GM21576 (cell line): ENCODE results near the gene MYCBP2.

ENCODE experiments used
- ATAC-seq: cut with Tn5 transposase; IDR thresholded peaks from one replicate; pipeline ENCODE4 v1.9.1; 2021; ENCODE audit warnings: mild to moderate bottlenecking, moderate library complexity; ENCODE audit not compliant: unreplicated experiment

Gene MYCBP2

DNA sequence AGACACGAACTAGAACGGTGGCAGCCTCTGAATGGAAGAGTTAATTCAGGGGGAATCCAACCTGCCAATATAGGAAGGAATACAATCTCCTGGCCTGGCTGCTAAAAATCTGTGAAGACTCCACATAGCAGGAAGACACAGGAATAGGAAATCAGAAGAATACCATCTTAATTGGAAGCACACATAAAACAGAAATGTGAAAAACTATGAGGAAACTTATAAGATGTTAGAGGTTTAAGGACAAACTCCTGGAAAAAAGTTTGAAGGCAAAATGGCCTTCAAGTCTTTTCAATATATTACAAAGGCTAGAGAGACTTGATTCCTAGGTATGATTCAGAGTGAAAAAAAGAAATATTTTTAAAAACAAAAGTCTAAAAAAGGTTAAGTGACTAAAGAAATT lies 221.8 kb downstream of the MYCBP2 start:
- ATAC-seq: no peak

DNA sequence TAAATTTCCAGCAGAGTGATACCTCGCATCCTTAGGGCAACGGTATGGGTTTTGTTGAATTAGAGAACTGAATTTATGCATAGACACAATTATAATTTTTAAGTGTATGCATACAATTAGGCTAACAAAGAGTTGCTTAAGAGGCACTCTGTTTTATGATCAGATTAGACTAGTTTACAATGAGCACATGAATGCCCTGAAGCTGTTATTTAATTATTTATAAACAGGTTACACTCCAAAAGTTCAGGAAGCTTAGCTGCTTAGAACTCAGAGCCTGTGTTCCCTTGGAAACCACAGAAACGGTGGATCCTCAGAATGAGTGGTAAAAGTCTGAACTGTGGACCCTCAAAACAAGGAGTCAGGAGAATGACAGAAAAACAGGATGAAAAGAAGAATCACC lies 227.5 kb downstream of the MYCBP2 start:
- no peak for ATAC-seq

DNA sequence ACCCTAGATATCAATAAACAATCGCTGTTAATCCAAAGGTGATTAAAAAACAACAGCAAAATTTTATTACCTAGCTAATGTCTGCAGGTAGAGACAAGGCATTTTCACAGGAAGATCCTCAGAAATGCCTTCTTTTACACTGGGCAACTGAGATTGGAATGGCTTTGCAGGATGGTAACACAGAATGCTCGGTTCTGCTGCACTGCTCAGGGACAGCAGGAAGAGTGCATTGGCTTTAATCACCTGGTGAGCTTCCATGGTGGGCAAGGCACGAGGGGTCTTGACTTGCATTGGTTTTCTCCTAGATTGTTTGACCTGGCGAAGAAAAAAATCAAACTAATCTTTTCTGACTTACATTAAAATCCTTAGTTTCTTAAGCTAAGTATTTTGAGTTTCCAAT lies 231.6 kb downstream of the MYCBP2 start:
- no peak for ATAC-seq

DNA sequence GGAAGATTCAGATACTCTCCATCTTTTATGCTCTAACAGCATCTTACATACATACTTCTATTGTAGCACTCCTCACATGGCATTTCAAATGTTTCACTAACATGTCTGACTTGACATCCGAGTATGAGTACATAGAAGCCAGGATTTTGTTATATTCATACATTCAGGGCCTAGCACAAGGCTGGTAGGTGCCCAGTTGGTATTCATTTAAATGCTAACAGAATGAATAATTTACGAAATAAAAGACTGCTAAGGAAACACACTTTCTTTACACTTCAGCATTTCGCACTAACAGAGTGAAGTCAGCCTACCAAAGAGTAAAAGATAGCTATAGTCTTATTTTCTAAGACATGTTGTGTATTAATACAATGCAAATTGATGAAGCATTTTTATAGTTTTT lies 232.1 kb downstream of the MYCBP2 start:
- ATAC-seq: no peak

DNA sequence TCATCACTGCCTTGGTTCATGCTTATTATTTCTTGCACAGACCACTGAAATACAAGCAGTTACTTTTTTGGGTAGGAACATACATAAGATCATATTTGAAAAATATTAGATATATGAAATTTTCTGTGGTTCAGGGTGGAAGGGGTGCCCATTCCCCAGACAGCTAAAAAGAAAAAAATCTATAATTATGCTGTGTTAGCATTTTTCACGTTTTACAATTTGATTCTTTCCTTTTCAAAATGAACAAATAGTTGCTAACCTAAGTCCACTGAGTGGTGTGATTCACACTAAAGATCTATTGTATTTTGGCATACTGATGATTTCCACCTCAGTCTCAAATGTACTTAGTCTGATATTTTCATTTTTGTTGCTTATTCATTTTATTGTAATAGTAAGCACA lies 233.2 kb downstream of the MYCBP2 start:
- no peak for ATAC-seq

DNA sequence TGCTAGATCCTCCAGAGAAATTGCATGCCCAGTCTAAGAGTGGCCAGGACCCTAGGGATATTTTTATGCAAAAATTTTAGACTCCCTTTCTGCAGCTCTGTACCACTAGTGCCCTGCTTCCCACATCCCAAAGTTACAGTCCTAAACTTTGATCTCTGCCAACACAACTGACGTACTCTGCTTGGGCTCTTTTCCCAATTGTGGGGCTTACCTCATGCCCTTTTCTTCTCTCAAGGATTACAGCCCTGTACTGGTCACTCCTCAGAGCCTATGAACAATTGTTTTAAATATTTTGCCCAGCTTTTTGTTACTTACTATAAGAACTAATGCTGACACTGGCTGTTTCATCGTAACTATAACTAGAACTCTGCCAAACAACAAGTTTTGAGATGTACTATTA lies 242.1 kb downstream of the MYCBP2 start:
- ATAC-seq: no peak

DNA sequence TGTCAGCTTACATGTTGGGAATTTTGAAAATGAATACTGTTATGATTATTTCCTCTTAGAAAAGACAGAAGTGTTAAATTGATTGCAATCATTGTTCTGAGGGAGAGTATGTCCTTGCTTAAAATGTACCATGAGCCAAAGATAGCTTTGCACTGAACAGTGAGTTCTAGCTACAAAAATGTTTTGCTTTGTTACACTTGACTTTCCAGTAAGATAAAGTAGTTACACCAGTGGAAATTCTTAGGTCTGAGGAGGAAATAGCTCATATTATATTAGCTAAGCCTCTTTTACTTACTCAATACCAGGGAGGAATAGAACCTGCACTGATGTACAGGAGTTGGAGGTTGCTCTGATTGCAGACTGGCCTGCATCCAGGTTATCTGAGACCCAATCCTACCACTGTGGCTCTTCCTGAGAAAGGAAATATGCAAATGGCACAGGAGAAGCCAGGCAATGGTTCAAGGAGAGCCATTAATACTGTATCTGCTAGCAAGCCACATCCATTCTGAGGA lies 246.9 kb downstream of the MYCBP2 start:
- ATAC-seq: no peak

DNA sequence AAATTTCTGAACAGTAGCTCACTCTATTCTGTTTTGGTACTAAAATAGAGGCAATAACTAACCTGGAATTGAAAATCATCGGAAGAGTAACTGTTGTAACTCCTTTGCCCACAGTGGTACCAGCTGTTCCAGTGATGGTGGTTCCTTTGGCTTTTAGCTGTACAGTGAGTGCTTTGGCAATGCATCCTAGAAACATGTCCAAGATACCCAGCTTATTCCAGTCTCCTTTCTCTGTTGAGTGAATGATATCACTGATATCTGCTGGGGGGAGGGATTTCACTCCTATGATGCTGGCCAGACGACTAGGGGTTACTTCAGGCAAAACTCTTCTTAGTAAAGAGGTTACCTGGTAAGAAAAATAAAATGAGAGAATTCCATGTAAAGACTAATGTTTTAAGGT lies 259.4 kb downstream of the MYCBP2 start:
- ATAC-seq: no peak

DNA sequence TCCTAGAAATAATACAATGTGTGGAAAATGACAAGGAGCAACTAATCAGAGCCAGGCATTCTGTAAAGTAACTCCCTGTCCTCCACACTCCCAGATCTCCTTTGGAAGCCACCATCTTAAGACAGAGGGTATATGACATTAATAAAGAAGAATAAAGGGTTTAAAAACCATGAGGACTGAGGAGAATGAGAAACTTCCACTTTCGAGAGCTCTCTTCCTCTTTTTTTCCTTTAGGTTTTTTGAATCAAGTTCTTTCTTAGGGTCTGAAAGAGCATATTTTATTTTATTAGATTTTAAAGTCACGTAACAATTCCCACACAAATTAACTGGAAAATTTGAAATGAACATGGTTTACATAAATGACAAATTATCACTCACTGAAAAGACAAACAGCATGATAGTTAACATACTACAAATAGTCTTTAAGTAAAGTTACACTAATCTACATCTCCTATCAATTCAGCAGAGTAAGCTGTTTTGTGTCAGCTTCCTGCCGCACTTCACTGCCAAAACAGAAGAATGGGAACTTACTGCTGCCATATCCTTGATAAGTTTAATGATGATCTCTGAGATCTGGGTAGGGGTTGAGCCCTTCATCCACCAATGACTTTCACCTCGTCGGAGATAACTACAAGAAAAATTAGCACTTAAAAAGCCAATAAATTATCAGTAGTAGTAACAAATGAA lies 261.3 kb downstream of the MYCBP2 start:
- no peak for ATAC-seq

DNA sequence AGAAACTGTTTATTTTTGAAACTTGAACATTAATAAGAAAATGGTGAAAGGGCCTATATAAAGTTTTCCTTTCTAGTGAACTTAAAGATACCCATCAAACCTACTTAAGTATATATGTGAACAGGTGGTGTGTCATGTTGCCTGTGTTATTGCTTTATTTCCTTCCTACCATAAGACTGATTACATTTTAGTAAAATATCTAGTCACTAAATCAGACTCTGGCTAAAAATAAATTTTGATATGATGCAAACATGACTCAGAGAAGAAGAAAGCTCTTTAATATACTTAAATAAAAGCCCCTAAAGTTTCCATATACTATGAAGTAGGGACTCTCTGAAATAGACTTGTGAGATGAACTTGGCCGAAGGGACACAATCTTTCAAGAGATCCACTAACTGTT lies 264.8 kb downstream of the MYCBP2 start:
- ATAC-seq: no peak

DNA sequence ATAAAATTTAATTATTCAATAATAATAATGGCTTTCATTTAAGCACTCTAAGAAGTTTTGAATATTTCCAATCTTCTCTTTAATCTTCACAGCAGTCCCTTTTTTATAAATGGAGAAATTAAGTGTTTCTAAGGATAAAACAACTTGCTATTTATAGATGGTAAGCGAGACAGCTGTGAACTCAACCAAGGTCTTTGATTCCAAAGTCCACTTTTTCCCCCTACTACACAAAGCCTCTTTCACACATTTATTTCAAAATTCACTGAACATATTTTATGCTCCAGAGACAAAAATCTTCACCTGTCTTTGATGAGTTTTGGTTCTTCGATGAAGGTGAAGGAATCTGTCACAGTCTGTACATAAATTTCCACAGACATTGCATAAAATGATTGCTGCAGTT lies 265.5 kb downstream of the MYCBP2 start:
- no peak for ATAC-seq

DNA sequence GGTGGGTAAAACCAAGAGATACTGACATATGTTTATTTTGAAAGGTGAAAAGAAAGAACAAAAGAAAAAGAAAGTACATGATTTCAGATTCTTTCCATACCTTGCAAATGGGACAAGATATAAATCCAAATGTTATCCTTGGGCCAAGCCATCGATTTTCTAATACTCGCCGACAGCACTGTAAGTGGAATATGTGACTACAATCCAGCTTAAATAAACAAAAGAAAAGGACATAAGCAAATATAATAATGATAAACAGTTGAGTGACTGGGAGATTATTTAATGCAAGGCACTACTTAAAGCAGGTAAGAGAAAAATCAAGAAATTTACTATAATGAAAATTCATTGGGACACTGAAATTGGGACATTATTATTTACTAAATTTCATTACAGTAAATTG lies 270.0 kb downstream of the MYCBP2 start:
- ATAC-seq: no peak

DNA sequence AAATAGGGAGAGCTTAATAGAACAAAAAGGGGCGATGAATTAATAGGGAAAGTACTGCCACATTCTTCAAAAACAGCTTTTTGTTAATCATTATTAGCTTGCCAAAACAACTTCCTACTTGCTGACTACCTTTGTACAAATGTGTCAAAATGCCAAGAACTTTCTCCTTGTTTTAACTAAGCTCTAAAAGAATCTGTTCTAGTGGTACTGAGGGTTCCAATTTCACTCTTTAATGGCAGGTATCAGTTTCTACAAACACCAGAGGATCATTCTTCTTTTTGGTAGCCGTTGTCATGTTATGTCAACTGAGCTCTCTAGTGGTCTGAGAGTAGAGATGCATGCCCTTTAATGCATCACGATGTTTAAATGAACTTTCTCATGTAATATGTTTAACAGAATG lies 270.5 kb downstream of the MYCBP2 start:
- ATAC-seq: no peak

DNA sequence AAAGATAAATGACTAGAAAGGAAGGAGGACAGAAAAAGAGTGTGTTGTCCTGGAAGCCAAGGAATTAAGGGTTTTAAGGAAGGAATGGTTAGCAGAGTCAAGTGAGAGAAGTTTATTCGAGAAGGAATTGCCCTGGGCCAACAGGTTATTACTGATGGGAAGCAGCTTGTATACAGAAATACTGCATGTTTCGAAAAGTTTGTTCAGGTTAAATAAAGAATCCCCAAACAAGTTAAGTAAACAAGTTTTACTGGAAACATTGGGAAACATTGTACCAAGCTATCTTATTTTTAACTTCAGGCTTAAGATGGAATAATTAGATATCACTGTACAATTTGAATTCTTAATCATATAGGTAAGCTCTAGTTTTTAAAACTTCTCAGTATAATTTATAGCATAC lies 271.7 kb downstream of the MYCBP2 start:
- no peak for ATAC-seq

DNA sequence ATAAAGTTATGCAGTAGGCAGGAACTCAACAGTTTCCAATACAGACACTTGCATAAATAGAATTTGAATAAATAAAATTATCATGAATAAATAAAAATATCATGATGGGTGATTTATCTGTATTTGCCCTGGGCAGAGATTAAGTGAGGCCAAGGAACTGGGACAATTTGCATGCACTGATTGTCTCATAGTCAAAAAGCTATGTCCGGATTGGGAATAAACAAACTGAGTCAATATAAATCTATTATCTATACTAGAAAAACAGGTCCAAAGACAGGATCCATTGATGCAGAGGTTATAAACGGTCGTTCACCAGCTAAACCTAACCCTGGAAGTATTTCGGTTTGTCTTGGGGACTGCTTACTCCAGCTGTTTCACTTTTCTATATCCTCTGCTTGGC lies 273.7 kb downstream of the MYCBP2 start:
- ATAC-seq: no peak

DNA sequence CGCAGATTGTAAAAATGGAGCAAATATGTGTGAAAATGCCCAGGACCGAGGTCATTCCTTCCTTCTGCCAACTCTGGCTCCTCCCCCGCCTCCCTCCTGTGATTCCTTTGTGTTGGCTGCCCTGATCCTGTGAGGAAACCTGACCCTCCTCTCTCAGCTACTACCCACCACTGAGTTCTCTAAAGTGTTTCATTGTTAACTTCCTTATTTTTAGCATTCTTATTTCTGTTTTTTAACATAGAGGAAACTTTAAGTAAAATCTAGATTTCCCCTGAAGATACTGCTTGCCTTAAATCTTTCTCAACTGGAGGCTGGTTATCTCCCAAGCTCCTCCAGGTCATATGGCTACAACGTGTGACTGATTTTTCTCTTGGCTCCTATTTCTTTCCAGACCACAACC lies 278.2 kb downstream of the MYCBP2 start:
- ATAC-seq: no peak

DNA sequence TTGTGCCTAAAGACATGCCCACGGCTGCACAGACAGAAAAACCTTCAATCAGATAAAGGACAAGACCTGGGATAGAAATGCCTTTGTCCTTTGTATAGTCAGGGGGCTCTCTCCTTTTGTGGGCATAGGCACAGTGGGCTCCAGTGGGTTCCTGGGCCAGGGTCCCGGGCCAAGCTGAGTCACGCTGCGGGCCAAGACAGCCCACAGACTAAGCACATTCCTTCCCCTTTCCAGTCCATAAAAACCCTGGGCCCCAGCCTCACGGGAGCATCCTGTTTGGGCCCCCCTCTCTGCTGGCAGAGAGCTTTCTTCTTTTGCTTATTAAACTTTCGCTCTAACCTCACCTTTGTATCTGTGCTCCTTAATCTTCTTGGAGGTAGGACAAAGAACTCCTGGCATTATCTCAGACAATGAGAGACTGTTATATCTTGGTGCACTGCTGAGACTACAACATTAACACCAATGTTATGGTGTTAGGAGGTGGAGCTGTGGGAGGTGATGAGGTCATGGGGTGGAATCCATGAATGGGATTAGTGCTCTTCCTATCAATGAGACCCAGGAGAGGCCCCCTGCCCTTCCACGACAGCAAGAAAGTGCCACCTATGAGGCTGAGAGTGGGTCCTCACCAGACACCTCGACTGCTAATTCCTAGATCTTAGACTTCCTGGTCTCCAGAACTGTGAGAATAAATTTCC lies 279.1 kb downstream of the MYCBP2 start:
- no peak for ATAC-seq

DNA sequence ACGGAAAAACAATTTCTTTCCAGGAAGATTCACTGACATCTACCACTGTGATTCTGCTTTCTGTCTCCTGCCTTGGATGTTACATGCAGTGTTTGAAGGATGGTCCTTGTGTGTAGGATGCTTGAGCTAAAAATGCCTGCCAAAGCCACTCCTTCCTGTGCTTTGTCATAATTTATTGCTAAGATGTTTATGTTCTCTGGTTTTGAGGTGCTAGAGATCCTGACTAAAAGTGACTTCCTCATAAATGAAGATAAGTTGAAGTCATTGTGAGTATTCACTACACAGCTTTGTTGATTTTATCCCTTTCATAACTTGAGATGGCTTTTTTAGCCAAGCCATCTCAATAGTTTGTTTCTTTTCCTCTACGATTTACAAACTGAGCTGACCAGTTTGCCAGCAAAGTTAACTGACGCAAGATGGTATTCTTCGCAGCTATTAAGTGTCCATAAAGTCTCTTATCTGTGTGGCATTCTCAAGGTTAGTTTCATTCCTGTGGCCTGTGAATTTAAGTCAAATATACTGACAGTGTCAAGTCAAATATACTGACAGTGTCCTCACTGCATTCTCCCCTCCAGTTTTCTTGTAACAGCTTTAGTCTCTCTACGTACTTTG lies 284.2 kb downstream of the MYCBP2 start:
- no peak for ATAC-seq

DNA sequence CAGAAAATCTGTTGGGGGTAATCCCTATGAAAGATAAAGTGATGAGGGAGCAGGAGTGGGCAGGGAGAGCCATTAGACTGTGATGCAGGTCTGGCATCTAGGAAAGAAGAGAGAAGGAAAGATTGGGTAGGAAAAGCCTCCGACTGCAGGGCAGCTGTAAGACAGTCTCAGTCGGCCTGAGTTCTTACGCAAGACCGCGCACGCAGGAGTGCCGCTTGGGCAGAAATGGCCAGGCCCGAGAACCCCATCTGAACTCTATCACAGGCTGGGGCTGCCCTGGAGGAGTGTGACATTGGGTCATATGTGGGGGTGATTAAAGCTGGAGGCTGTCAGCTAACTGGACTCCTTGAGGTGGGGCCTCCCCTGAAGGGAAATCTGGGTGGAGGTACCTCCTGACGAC lies 286.1 kb downstream of the MYCBP2 start:
- no peak for ATAC-seq

DNA sequence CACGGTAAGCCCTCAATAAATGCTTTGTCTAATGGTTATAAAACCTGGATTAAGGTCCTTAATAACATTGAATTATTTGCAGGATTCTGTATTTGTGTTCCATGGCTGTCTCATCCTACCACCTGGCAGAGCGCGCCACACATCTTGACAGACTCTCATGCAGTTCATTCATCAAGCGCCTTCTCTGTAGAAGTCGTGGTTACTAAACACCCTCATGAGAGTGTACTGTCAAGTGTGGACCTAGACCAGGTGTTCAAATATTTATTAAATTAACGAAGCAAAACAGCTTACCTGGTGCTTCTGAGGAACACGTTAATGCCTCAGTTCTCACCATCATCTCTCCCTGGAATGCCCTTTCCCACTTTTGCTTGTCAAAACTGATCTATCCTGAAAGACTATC lies 286.8 kb downstream of the MYCBP2 start:
- no peak for ATAC-seq

DNA sequence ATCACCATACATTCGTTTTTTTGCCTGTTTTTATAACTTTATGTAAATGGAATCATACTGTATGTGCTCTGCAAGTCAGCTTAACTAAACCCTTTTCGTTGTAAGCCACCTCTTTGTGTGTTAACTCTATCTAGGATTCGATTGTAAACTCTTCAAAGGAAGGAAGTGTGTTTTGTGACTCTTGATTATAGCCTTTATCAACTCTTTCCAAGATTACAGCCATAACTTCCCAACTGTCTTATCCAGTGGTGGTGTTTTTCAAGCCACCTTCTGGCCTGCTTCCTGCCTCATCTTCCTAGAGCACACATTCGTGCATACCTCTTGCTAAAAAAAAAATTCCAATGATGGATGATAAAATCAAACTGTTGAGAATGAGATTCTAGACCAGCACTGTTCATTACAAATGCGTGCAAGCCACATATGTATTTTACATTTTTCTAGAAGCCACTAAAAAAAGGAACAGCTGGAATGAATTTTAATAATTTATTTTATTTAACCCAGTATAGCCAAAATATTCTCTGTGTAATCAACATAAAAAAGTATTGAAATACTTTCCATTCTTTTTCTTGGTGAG lies 287.9 kb downstream of the MYCBP2 start:
- ATAC-seq: no peak

DNA sequence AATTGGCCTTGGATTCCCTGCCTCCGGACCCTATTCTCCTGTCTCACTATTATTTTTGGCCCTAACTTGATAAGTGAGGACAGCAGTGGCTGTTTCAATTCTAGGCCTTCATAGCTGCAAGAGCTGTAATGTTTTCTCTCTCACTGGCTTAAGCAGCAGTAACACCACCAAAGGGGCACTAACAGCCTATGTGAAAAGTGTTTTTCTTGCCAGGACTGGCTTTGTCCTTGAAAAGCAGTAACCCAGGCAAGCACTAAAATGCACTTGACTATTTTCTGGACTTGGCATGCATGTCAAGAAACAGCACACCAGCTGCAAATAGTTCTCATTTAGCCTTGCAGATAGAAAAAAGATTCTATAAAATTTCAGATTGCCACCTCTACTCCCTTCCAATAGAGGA lies 290.6 kb downstream of the MYCBP2 start:
- ATAC-seq: no peak
